Right lobe of liver (tissue), 5 donors: ENCODE data around the gene FNTB. TPM values are rescaled to one million over a fixed set of nuclear protein-coding genes. Genes with fewer than 3 reads are reported as not detected.

Experiments
- microRNA-seq, 2 donors: library from miRNA; unstranded; fragments of <30 nt; microRNA quantifications; one replicate each; pipeline ENCODE4, GENCODE V29; 2019 to 2020
- small RNA-seq, 2 experiments: library from RNA; depleted of rRNA; stranded (forward); fragments of <200 nt; gene quantifications; one replicate each; pipeline ENCODE3, GENCODE V24; 2016
- total RNA-seq, 6 experiments: library from RNA; depleted of rRNA in 2 of 6; stranded (reverse); fragments of >200 nt in 2 of 6; fragmentation: NEBNext Ultra II Directional in 3 of 6; extraction: Animal tissue kit (Norgen Biotek cat#: 25700) in 3 of 6; gene quantifications; one replicate each; pipeline versions ENCODE4 v1.1.0 to v1.2.4, GENCODE V29; 2016 to 2023
- donor health status: DM: no; HTN: no; CAD: no.
- donor health status: DM: no; HTN: no; CAD: no.
- donor health status: DM: no; HTN: yes; CAD: no.
- donor health status: DM: no; HTN: yes; CAD: no.

Gene FNTB
- total RNA-seq, 6 experiments from 2014 or later = 6.1 to 19.2 (median 9.0) TPM

Small RNA genes lying within 50 kb of the gene (microRNA-seq; reads per million reads assigned to microRNA genes)
- gene MIR4706 = 0 to 0.29 reads per million in 2 donors

Small RNA genes lying within 50 kb of the gene (small RNA-seq; reads per million reads assigned to genes)
- gene MIR4706 = 0.48 to 2.2 reads per million in 2 experiments

Other genes starting within 250 kb of the FNTB start
- gene SPTB, start 107.0 kb upstream of the FNTB start, total RNA-seq = 1 to 10 TPM in 1 of 6 experiments, under 1 TPM in 5; 0.12 to 2.4 (median 0.72) TPM
- 10 to 100 TPM; 28.2 to 55.2 (median 37.1) TPM for gene CHURC1, start 72.4 kb upstream of the FNTB start, total RNA-seq
- 1,000 to 10,000 TPM in 1 of 6 experiments, 100 to 1,000 TPM in 5; 248 to 1,113 (median 341) TPM for gene GPX2, start 44.1 kb upstream of the FNTB start, total RNA-seq
- 10 to 100 TPM in 2 of 6 experiments, 1 to 10 TPM in 4; 6.5 to 13.8 (median 9.0) TPM for gene RAB15, start 14.6 kb upstream of the FNTB start, total RNA-seq
- 10 to 100 TPM; 15.7 to 38.0 (median 31.7) TPM for gene MAX, start 115.6 kb downstream of the FNTB start, total RNA-seq